Lower lobe of right lung (tissue), 2 donors: Measurements from ENCODE around the gene TMEM63B. TPM values are rescaled to one million over a fixed set of nuclear protein-coding genes. Genes with fewer than 3 reads are reported as not detected.

ENCODE experiments used
- ATAC-seq, 2 donors: fragments of 200-7000 bp; cut with Tn5 transposase; one replicate each; pipeline ENCODE4 v1.9.1; 2020 to 2022; ENCODE audit warnings: mild to moderate bottlenecking in 2 of 2, moderate library complexity in 2 of 2
- DNase-seq: peaks from one replicate; pipeline ENCODE4 v3.0.0-alpha.2; 2020
- H3K27ac ChIP-seq: fragments of 200-600 bp; one replicate; pipeline ENCODE4 v1.8.0; 2022
- H3K27me3 ChIP-seq: fragments of 200-600 bp; one replicate; pipeline ENCODE4 v1.8.0; 2022; ENCODE audit warnings: low read depth
- H3K36me3 ChIP-seq: fragments of 200-600 bp; one replicate; pipeline ENCODE4 v1.8.0; 2022; ENCODE audit warnings: mild to moderate bottlenecking
- H3K4me1 ChIP-seq: fragments of 200-600 bp; one replicate; pipeline ENCODE4 v1.8.0; 2022
- H3K4me3 ChIP-seq: fragments of 200-600 bp; one replicate; pipeline ENCODE4 v1.8.0; 2022; ENCODE audit warnings: mild to moderate bottlenecking
- H3K9me3 ChIP-seq: fragments of 200-600 bp; one replicate; pipeline ENCODE4 v1.8.0; 2022
- intact Hi-C: fragments of 100-400 bp; cut with DNase I; formaldehyde crosslinking; loops from one replicate; pipeline ENCODE4 v1.11.0; 2022
- total RNA-seq: library from RNA; stranded (reverse); fragmentation: NEBNext Ultra II Directional; extraction: Animal tissue kit (Norgen Biotek cat#: 25700); gene quantifications from one replicate; pipeline ENCODE4 v1.2.1, GENCODE V29; 2021
- TF ChIP-seq, protein P1 (sequence below): fragments of 200-600 bp; IDR thresholded peaks from one replicate; pipeline ENCODE4 v1.8.0; 2022; ENCODE audit warnings: antibody characterized with exemption, mild to moderate bottlenecking
- donor health status: DM: no; HTN: yes; CAD: no; lungs with severe emphysema.

Gene TMEM63B
- total RNA-seq, 1 donor from 2014 or later = 99.2 TPM

DNA sequence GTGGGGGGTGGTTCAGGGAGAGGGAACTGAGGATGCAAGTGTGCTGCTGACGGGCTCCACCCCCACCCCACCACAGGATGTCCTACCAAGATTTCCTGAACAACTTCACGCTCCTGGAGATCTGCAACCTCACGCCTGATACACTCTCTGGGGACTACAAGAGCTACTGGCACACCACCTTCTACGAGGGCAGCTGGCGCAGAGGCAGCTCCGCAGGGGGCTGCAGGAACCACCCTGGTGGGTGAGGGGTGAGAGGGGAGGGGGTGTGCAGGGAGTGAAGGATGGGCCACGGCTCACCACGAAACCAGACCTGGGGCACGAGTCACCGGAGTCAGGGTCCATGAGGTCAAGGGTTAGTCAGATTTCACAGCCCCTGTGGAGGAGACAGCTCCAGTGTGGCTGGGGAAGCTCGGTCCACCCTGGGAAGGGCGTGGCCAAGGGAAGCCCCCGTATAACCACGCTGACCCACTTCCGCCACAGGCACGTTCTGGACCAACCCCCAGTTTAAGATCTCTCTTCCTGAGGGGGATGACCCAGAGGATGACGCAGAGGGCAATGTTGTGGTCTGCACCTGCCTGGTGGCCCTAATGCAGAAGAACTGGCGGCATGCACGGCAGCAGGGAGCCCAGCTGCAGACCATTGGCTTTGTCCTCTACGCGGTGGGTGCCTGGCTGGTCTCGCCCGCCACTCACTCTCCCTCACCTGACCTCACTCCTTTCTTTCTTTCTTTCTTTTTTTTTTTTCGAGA, 49.6 kb downstream of the TMEM63B start:
- DNase-seq (no peak), ATAC-seq (no peak)
- Histone ChIP-seq H3K9me3 (no peaks in the 10 kb centered on the region), H3K27me3 (no peaks in the 10 kb centered on the region), H3K36me3 (no peaks in the 10 kb centered on the region), H3K4me1 (peaks cover 3% of the 10 kb centered on the region), H3K4me3 (peak overlapping the region; percentile 3), H3K27ac (no peak overlapping the region)
- intact Hi-C loops = loop anchor here (10.0 kb wide), 1 partner anchor 58 kb away; no protein-coding TSS in a partner anchor
- TF ChIP-seq, protein P1, sequence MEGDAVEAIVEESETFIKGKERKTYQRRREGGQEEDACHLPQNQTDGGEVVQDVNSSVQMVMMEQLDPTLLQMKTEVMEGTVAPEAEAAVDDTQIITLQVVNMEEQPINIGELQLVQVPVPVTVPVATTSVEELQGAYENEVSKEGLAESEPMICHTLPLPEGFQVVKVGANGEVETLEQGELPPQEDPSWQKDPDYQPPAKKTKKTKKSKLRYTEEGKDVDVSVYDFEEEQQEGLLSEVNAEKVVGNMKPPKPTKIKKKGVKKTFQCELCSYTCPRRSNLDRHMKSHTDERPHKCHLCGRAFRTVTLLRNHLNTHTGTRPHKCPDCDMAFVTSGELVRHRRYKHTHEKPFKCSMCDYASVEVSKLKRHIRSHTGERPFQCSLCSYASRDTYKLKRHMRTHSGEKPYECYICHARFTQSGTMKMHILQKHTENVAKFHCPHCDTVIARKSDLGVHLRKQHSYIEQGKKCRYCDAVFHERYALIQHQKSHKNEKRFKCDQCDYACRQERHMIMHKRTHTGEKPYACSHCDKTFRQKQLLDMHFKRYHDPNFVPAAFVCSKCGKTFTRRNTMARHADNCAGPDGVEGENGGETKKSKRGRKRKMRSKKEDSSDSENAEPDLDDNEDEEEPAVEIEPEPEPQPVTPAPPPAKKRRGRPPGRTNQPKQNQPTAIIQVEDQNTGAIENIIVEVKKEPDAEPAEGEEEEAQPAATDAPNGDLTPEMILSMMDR = no peak

DNA sequence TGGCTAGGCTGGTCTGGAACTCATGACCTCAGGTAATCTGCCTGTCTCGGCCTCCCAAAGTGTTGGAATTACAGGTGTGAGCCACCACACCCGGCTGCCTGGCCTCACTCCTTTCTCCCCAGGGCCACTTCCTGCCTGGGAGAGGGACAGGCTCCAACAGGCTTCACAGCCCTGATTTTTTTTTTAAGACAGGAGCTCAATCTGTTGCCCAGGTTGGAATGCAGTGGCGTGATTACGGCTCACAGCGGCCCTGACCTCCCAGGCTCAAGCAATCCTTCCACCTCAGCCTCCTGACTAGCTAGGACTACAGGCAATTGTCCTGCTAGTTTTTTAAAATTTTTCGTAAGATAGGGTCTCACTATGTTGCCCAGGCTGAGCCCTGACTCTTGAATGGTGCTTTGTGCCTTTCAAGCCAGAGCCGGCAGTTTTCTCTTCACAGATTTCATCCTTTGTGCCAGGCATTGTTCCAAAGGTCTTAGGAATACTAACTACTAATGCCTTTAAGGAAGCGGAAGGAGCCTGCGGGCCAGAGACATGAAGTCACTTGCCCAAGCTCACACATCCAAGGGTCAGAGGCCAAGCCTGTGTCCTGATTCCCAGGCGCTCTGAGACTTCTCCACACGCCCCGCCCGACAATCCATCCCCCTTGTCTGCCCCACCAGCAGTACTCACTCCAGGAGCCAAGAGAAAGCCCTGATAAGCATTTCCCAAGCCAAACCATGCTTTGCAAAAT, 50.5 kb downstream of the TMEM63B start:
- Histone ChIP-seq H3K9me3 (no peaks in the 10 kb centered on the region), H3K27me3 (no peaks in the 10 kb centered on the region), H3K27ac (peak overlapping the region; percentile 18), H3K36me3 (no peaks in the 10 kb centered on the region), H3K4me3 (no peak overlapping the region), H3K4me1 (peaks cover 2% of the 10 kb centered on the region)
- TF ChIP-seq, protein P1 = no peak
- DNase-seq (peak; percentile 64), ATAC-seq (peak; percentile 71 to 72)
- intact Hi-C loops = loop anchor here (10.0 kb wide), 1 partner anchor 57 kb away; no protein-coding TSS in a partner anchor

DNA sequence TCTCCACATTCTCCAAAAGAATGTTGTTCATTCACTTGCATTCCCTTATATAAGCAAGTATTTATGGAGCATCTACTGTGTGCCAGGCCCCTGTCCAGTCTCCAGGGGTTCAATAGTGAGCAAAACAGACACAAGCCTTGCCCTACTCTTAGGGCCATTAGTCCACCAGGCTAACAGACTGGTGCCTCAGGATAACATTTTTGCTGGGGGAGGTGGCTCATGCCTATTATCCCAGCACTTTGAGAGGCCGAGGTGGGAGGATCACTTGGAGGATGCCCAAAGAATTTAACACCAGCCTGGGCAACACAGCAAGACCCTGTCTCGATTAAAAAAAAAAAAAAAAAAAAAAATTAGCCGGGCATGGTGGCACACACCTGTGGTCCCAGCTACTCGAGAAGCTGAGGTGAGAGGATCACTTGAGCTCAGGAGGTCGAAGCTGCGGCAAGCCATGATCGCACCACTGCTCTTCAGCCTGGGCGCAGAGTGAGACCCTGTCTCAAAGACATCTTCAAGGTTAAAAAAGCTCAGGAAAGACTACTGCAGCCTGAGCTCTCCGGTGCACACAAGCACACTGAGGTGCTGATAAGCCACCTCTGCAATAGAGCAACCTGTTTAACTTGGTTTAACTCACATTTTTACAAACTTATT, 51.2 kb downstream of the TMEM63B start:
- Histone ChIP-seq H3K27ac (peak overlapping the region; percentile 21), H3K4me3 (no peak overlapping the region), H3K4me1 (no peaks in the 10 kb centered on the region), H3K36me3 (no peaks in the 10 kb centered on the region), H3K9me3 (no peaks in the 10 kb centered on the region), H3K27me3 (no peaks in the 10 kb centered on the region)
- TF ChIP-seq, protein P1 = no peak
- DNase-seq (peak; percentile 14), ATAC-seq (no peak)
- intact Hi-C loops = loop anchor here (10.0 kb wide), 1 partner anchor 56 kb away; no protein-coding TSS in a partner anchor

DNA sequence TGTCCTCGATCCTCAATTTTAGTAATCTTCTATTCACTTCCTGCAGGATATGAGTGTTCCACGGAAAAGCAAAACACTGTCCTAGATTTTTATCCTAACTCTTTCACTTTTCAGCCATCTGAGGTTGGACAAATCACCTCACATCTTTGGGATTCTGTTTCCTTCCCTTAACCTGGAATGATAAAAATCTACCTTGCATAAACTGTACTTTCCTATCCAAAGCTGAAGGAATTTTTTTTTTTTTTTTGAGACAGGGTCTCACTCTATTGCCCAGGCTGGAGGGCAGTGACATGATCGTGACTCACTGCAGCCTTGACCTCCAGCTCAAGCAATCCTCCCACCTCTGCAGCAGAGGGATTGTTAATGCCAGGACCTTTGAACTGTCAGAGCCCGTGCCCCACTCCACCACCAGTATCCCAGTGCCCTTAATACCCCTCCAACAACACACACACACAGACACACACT, 51.8 kb downstream of the TMEM63B start:
- TF ChIP-seq, protein P1 = no peak
- intact Hi-C loops = loop anchor here (10.0 kb wide), 1 partner anchor 56 kb away; no protein-coding TSS in a partner anchor
- H3K4me3 ChIP-seq = no peak overlapping the region
- ATAC-seq (no peak), DNase-seq (no peak)
- peak overlapping the region; percentile 21 for H3K27ac ChIP-seq
- no peaks in the 10 kb centered on the region for H3K9me3 ChIP-seq
- no peaks in the 10 kb centered on the region for H3K27me3 ChIP-seq
- H3K36me3 ChIP-seq = no peaks in the 10 kb centered on the region
- H3K4me1 ChIP-seq = no peaks in the 10 kb centered on the region

DNA sequence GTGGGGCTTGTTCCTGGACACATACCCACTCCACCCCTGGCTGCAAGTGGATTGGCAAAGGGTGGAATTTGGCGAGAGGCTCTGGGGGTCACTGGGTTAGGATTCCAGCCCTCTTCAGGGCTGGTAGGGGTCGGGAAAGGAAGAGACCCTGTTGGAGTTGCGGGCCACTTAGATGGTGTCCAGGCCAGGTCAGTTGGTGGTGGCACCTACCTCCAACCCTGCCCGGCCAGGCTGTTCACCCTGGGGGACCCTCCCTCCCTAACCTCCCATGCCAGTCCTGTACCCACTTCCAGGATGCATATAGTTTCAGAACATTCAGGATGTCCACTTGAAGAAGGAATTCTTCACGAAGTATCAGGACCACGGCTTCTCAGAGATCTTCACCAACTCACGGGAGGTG, 52.3 kb downstream of the TMEM63B start:
- no peak overlapping the region for H3K4me3 ChIP-seq
- H3K27me3 ChIP-seq = no peaks in the 10 kb centered on the region
- ATAC-seq (no peak), DNase-seq (no peak)
- no peak overlapping the region for H3K27ac ChIP-seq
- H3K9me3 ChIP-seq = no peaks in the 10 kb centered on the region
- H3K4me1 ChIP-seq = no peaks in the 10 kb centered on the region
- intact Hi-C loops = loop anchor here (10.0 kb wide), 1 partner anchor 55 kb away; no protein-coding TSS in a partner anchor
- TF ChIP-seq, protein P1 = no peak
- H3K36me3 ChIP-seq = no peaks in the 10 kb centered on the region
